GM15510 (cell line): ENCODE data around the gene PKNOX2.

Experiments
- POLR2A ChIP-seq: IDR thresholded peaks from 3 replicates; pipeline ENCODE4 v1.6.1; 2011; ENCODE audit warnings: borderline replicate concordance; ENCODE audit not compliant: insufficient read length; ENCODE audit errors: extremely low read depth

The PKNOX2 gene

GRCh38 chr11:125448136-125448535 is 283.6 kb downstream of the PKNOX2 start:
- TF ChIP-seq POLR2A = no peak

GRCh38 chr11:125449565-125449964 is 285.0 kb downstream of the PKNOX2 start:
- TF ChIP-seq POLR2A = no peak

- no peak for TF ChIP-seq POLR2A
Measured at GRCh38 chr11:125451400-125452124, 287.0 kb downstream of the PKNOX2 start.

DNA sequence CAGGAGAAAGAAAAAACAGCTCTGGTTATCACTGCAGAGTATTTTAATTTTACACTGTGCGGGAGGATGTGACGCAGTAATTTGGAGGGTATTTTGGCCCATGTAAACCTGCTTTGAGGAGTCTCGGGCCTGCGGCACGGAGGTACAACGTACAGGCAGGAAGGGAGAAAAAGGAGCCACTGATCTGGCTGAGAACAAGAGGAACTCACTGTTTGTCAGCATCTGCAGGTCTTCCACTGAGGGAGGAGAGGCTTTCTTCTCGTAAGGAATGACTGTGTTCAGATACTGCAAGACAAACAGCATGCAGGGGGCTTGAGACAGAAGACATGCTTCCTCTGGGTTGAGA is 287.5 kb downstream of the PKNOX2 start:
- TF ChIP-seq POLR2A = no peak

GRCh38 chr11:125454047-125454446 is 289.5 kb downstream of the PKNOX2 start:
- TF ChIP-seq POLR2A = no peak

- TF ChIP-seq POLR2A = no peak
Measured at GRCh38 chr11:125455851-125456250, 291.3 kb downstream of the PKNOX2 start.

- TF ChIP-seq POLR2A = no peak
Measured at GRCh38 chr11:125457814-125458343, 293.3 kb downstream of the PKNOX2 start.

DNA sequence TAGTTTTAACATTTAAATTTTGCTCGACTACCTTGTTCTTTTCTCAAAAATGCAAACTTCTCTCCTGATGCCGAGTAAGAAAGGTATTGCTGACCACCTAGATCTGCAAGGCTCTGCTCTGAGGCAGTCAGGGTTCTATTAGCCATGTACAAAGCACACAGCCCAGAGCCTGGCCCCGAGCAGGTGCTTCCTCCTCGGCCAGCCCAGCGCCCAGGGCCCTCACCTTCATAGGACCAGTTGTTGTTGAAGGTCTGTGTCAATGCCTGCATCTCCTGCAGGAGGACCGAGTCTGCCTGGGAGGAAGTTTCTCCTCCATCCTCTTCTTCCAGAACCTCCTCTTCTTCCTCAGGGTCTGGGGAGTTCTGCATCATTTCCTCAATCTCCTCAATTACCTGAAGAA is 295.7 kb downstream of the PKNOX2 start:
- TF ChIP-seq POLR2A = no peak

DNA sequence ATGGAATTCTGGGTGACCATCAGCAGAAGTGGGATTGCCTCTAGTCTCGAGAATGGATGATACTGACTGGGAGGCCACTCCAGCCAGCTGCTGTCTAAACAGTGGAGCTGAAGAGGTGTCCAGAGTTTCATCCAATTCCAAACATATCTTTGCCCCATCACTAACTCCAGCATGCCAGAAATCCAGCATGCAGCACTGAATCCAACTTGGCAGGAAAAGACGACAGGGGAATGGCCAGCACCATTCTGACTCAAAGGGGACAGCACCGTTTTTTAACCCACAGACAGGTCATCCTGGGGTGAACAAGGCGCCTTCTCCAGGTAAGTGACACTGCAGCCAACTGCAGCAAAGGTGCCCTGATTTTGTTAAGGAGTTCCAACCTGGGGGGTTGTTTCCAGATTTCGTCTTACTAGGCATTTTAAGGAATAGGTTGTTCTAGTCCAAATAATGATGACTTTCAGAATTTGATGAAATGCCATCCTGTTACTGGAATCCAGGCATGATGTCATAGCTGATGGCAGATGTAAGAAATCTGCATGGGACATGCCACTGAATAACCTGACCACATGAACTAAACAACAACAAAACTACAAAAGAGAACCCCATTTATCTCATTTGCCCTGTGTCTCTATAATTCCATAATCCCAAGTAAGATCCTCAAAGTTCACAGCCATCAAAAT is 299.2 kb downstream of the PKNOX2 start:
- TF ChIP-seq POLR2A = no peak

DNA sequence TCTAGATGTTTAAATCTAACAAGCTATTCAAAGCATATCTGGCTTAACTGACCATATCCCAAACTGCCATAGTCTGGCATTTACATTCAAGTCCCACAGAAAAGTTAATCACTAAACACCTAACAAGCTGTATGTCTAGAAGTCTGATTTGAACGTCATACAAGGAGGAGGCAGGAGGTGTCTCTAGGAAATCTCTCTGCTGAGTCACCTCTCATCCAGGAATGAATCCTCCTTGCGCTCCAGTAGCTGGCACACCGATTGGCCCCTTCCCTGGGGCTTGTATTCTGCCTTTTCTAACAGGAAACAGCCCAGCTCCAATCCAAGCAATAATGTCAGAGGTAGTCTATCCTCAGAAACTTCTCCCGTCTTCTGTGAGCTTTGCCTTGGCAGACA is 299.7 kb downstream of the PKNOX2 start:
- TF ChIP-seq POLR2A = no peak

GRCh38 chr11:125464666-125465065 is 300.1 kb downstream of the PKNOX2 start:
- no peak for TF ChIP-seq POLR2A

DNA sequence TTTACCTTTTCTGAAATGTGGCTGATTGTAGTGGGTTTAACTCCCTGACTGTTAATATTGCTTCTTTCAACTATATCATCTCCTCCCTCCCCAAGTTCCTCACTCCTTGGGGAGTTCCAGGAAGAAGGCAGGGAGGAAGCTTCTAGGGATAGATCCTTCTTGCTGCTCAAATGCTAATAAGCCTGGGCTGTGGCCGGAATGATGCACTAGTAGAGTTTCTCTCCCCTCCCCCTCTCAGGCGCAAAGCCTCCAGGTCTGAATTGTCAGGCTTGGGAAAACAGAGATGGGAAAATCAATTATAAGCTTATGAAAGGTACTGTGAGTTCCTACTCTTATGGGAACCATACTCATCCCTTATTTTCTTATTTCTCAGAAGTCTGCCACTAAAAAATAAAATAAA is 300.7 kb downstream of the PKNOX2 start:
- TF ChIP-seq POLR2A = no peak

DNA sequence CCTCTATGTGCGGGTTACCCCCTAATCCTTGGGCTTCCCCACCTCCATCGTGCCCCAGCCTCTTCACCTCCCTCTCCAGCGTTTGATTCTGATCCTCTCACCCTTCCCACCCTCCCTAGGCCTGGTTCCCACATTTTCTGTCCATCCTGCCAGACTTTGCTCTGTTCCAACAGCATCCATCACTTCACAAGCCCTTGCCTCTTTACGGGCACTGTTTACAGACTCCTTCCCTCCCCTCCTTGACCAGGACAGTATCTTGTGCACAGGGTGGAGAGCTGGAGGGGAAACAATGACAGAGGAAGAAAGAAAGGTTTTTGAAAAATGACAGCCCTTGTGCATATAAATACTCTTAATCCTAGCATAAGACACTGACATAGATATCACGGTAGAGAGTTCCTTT is 301.1 kb downstream of the PKNOX2 start:
- no peak for TF ChIP-seq POLR2A

DNA sequence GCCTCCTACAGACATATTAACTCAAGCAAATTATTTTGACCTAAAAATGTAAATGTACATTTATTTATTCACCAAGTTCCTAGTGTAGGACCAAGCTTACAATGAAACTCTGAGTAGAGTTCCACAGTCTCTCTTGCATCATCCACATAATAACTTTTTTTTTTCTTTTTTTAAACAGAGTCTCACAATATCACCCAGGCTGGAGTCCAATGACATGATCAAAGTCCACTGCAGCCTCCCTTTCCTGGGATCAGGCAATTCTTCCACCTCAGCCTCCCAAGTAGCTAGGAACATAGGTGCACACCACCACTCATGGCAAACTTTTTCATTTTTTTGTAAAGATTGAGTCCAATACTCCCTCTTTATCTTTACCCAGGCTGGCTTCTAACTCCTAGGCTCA is 303.5 kb downstream of the PKNOX2 start:
- no peak for TF ChIP-seq POLR2A

DNA sequence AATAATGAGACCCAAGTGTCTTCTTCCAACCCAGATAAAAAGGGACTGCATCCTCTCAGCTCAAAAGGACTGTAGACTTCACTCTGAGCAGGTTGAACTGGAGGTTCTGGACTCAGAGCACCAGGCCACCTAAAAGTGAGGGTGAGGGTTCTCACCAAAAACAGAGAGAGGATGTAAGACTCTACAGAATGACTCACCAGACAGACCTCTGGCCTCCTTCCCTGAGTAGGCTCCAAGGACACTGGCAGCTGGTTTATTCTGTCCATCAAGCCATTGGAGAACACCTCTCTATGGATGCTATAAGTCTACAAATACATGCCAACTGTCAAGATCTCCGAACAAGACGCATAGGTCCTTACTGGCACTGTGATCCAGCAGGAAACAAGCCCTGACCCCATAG is 304.3 kb downstream of the PKNOX2 start:
- TF ChIP-seq POLR2A = no peak

- no peak for TF ChIP-seq POLR2A
Measured at GRCh38 chr11:125470355-125470754, 305.8 kb downstream of the PKNOX2 start.
